ENCODE measurements around the gene TP73.

TP73 gene

GRCh38 chr1:3691421-3692204, 39.3 kb downstream of the TP73 start:
- DNase-seq, result no peak

DNA sequence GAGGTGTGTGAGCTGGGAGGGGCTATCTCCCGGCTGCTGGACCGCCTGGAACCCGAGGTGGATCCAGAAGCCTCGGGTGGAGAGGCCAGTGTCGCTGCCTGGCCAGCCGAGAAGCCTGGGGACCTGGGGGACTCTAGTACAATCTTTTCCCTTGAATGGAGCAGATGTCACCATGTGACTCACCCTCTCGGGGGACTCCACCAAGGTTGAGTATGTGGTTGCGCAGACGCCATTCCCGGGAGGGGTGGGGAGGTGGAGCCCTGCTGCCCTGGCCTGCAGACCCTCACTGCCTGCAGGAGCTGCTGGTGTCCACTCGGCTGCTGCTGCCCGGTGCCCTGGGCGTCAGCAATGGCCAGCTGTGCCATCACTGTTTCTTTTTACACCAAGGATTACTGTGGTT, 40.3 kb downstream of the TP73 start:
- no peak for DNase-seq

DNA sequence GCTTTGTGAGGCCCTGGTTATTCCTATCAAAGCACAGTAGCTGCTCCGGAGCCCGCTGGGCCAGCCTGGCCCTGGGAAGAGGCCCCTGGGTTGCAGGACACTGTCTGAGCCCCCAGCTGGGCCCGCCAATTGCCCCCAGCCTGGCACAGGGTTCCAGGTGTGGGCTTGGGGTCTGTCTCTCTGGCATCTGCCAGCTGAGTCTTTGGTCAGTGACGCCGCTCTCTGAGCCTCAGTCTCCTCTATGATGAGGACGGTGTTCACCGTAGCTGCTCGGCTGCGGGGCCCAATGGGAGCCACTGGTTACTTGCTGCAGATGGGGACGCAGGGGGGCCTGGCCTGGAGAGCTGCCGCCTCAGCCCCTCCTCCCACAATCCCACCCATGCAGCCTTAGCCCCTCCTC, 41.0 kb downstream of the TP73 start:
- no peak for DNase-seq

DNA sequence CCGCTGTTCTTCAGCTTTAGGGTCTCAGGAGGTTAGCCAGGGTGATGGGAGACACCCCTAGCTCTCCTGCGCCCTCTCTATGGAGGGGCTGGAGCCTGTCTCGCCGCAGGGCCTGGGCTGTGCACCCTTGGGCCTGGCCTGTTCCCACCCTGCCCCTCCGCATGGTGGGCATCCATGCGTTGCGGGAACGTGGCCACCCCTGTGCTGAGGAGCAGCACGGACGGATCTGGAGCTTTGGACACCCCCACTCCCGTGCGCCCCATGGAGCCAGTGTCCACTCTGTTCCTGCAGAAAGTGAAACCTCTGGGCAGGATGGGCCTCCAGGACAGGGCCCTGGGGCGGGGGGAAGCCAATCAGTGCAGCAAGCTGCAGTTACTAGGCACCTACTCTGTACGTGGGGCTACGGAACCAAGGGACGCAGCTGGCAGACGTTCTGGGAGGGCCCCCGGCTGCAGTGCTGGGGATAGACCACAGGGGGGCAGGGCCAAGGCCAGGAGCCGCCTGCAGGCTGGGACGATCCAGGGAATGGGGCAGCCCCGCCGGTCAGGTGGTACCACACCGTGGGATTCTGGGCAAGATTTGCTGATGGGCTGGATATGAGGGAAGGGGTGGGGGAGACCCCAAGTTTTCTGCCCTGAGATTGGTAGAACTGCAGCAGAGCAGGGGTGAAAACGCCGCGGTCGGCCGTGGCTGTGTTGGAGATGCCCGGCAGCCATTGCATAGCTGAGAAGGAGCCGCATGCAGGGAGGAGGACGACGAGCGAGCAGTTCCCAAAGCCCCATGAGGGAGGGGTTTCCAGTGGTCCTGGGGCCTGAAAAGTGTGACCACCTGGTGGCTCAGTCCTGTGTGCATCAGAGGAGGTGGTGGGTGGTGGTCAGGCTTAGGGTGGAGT, 43.3 kb downstream of the TP73 start:
- peak; percentile 5 for DNase-seq

GRCh38 chr1:3696689-3697088, 44.4 kb downstream of the TP73 start:
- no peak for DNase-seq

DNA sequence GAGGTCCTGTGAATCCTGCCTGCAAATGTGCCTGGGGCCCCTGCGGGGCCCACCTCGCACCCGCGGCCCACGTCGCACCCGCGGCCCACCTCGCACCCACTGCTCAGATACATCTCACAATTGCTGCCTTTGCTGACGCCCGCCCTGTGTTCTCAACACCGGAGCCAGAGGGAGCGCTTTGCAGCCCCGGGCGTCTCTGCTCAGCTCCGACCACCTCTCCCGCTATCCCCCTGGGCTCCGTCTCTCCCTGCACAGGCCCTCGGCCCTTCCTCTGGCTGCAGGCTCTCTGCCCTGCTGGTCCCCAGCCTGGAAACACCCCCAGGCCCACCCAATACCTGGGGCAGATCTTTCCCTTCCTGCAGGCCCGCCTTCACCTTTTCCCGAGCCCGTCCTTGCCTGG, 44.8 kb downstream of the TP73 start:
- no peak for DNase-seq

DNA sequence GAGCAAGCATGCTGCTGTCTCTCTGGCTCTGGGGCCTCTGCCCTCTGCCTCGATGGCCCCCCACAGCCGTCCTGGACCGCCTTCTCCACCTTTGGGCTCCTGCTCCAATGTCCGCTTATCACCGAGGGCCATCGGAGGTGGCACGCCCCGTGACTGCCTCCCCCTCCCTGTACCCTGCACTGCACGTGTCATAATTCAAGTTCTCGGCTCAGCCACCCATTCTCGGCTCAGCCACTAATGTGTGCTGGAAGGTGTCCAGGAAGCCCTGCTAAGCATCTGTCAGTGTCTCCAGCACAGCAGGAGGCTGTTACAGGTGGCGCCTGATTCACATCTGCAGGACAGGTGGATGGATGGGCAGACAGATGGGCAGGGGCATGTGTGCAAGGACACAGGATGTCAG, 45.5 kb downstream of the TP73 start:
- DNase-seq, result no peak

- DNase-seq, result no peak
These were observed 46.5 kb downstream of the TP73 start for GRCh38 chr1:3698660-3699408.

- DNase-seq, result no peak
These were observed 47.3 kb downstream of the TP73 start for GRCh38 chr1:3699596-3699995.

GRCh38 chr1:3700631-3701030, 48.3 kb downstream of the TP73 start:
- DNase-seq, result no peak

DNA sequence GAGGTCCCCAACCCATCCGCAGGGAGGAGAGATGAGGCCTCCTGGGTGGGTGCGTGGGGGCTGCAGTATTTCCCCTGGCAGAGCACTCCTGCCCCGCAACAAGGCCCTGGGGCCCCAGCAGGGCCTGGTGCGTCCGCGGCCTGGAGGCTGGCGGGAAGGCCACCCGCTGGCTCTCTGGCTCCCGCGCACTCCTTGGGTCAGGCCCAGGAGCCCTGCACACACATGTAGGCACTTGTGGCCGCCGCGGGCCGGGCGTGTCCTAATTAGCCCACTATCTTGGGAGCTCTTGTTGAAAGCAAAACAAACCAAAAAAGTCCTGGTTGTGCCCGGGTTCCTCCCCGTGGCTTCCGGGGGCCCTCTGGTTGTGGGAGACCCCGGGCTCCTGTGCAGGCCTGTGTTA, 50.2 kb downstream of the TP73 start:
- DNase-seq, result no peak

- DNase-seq, result peak; percentile 16
These were observed 50.8 kb downstream of the TP73 start for GRCh38 chr1:3702990-3703728.

DNA sequence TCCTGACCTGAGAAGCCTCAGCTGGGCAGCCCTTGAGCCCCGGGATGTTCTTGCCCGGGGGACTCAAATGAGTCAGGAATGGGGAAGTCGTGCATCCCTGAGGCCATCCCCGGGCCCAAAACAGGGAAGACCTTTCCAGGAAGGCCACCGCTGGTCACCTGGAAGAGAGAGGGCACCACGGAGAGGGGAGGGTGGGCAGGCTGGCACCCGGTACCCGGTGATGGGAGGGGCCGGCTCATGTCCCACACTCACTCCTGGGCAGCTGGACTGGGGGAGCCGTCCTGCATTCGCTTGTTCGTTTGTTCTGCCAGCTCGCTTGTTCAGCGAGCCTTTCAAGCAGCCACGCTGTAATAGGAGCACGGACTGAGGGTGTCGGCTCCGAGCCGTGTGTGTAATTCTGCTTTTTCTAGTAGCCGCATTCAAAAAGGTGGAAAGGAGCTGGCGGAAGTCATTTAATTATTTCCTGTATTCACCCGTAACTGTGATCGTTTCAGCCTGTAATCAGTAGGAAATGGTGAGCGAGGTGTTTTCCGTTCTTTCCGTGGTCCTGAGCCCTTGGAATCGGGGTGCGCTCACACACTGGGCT, 51.6 kb downstream of the TP73 start:
- no peak for DNase-seq

GRCh38 chr1:3705341-3705950, 53.1 kb downstream of the TP73 start:
- no peak for DNase-seq

DNA sequence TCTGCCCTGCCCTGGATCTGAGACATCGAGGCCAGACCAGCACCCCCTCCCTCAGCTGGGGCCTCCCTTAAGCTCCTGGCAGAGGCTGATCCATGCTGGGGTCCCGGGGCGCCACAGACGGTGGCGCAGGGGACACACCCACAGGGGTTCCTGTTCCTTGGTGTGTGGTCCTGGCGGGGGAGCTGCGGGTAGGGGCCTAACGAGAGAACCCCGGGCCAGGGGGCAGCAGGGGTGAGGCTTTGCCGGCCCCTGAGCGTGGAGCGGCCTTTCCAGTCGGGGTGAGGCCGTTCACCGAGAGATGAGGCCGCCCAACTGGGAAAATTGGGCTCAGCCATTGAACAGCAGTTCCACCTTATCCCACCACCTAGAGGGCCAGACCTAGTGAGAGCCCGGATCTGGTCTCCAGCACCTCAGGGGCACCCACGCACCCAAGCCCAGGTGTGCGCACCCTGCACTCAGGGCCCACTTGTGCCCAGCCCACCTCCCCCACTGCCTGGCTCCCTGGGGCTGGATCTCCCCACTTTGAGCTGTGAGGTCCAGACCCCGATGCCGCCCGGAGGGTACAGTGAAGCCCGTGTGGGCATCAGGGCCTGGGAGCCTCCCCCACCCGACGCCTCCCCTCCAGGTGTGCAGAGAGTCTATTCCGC, 54.5 kb downstream of the TP73 start:
- no peak for DNase-seq

DNA sequence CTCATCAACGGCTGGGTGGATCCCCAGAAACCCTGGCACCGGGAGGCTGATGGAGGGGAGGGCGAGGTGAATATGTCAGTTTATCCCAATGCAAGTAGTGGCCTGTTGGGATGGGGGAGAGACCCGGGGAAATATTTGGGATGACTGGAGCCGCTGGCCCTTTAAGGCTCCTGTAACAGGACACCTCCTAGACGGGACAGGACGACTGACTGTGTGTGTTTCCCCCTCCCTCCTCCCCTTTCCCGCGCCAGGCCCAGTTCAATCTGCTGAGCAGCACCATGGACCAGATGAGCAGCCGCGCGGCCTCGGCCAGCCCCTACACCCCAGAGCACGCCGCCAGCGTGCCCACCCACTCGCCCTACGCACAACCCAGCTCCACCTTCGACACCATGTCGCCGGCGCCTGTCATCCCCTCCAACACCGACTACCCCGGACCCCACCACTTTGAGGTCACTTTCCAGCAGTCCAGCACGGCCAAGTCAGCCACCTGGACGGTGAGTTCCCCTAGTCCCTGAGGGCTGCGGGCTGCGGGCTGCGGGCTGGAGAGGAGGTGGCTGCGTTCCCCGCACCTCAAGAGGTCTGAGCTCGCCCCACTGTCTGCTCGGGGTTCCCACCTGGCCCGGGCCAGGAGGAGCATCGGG, 55.1 kb downstream of the TP73 start:
- no peak for DNase-seq

DNA sequence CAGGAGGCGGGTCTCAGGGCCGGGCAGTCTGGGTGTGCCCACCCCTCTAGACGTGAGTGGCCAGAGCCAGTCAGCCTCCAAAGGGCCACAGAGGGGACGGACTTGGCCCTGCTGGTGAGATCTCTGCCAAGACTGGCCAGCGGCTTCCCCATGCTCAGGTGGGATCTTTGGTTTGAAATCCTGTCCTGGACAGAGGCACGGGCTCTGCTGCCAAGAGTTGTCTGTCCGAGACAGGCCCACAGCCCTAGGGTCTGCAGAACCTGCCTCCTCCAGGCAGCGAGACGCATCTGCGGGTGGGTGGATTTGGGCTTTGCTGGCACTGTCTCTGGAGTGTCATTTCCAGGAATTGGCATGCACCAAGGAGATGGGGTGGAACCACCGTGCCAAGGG, 55.6 kb downstream of the TP73 start:
- no peak for DNase-seq

DNA sequence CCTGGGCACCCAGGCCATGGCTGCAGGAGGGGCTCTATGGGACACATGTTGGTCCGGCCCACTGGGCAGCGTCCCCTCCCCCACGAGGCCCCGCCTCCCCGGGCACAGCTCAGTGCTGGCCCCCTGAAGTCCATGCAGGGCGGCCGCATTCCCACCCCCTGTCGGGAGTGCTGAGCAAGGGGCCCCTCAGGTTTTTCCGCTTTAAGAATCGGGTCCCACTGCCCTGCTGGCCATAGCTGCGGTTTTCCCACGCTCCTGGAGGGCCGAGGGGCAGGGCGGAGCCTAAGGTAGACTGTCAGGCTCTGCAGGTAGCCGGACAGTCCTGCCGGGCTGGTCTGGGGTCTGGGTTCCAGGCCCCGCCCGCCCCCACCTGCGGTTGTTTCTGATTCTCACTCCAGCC, 56.5 kb downstream of the TP73 start:
- no peak for DNase-seq

DNA sequence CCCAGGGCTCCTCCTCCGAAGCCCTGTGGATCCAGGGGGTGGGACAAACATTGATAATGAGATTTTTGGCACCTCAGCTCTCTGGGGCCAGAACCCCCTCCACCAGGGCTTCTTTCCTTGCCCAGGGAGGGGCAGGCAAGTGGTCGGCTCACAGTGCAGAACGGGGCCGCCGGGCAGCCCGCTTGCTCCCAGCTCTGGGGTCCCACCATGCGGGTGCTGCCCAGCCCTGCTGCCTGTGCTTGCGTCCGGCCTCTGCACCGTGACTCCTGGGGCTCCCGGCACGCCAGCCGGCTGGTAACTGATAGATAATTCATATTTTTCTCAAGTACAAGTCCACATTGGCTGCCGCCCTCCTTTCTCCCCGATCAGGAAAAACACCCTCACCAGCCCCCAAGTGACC, 57.9 kb downstream of the TP73 start:
- DNase-seq, result no peak

DNA sequence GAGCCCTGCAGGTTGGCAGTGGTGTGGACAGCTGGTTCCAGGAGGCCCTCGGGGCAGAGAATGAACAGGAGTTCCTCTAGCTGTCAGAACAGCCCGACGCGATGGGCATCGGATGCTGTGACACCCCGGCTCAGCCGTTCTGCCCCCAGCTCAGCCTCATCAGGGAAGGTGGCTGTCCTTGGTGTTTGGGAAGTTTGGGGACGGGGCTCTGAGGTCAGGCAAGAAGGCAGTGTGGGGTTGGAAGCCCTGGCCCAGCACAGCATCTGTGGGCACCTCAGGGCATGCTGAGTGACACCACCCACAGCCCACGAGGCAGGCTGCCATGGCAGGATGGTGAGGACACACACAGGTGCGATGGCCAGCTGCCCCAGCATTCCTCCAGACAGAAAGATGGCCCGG, 59.1 kb downstream of the TP73 start:
- no peak for DNase-seq
